ENCODE measurements around the gene GRB14. TPM values are rescaled to one million over a fixed set of nuclear protein-coding genes. Genes with fewer than 3 reads are reported as not detected.

GRB14 gene
- total RNA-seq, 1 donor from 2014 or later: 46.3 TPM

DNA sequence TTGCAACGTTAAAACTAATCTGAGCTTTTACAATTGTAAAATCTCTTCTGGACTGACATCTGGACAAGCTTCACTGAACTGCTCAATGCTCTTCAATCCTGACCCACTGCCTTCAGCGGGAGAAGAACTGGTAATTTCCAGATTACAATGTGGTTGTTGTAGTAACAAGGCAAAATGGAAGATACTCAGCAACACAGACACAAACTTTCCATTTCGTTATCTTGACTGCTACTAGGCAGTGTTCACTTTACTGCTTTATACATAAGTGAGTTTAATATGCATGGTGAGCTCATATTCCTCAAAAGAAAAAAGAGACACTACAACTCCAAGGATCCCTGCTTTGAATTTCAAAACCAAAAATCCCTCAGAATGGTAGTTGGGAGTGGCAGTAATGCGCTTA is 51.9 kb downstream of the GRB14 start:
- H3K4me3 Mint-ChIP-seq (ENCODE audit: low read depth): no peak overlapping the region
- peaks cover 35% of the 10 kb centered on the region for H3K4me1 Mint-ChIP-seq (ENCODE audit: low read depth)
- H3K27ac Mint-ChIP-seq: no peak overlapping the region
- no peaks in the 10 kb centered on the region for H3K36me3 Mint-ChIP-seq (ENCODE audit: insufficient read depth)
- no peaks in the 10 kb centered on the region for H3K9me3 Mint-ChIP-seq (ENCODE audit: low read depth)
- no peak for TF ChIP-seq CTCF (IDR thresholded peaks at IDR 0.05; ENCODE audit: unreplicated experiment)
- no peaks in the 10 kb centered on the region for H3K27me3 Mint-ChIP-seq
- DNase-seq (ENCODE audit: low spot score, unreplicated experiment): no peak

- Mint-ChIP-seq H3K9me3 (ENCODE audit: low read depth) (no peaks in the 10 kb centered on the region), H3K27ac (peak overlapping the region; percentile 72)
- no peak for TF ChIP-seq CTCF (IDR thresholded peaks at IDR 0.05; ENCODE audit: unreplicated experiment)
These were observed 53.0 kb downstream of the GRB14 start for GRCh38 chr2:164568317-164568716.

DNA sequence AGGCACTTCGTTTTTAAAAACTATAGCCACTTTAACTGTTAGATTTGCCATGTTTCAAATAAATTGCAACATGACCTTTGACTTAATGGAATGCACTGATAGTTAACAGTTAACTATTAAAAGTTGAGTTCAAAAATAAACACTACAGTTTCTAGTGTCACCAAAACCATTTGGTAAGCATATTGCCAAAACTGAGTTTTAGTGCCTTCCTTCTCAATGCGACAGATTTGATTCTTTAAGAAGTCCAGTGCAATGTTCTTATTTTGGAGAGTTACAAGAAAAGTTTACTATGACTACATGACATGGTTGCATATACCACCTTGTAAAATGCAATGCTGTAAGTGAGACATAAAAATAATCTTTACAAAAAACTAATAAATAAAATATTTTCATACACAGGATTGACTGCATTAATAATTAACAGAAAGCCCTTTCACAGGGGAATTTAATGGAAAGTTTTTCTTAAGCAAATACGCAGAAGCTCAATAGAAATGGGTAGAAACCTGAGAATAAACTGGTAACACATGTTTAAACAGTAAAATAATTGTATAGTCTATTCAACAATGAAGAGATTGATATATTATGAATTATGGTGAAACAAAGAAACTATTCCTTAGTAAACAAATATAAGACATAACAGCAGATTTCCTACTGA is 53.8 kb downstream of the GRB14 start:
- no peak overlapping the region for H3K4me3 Mint-ChIP-seq (ENCODE audit: low read depth)

More at GRCh38 chr2:164568317-164568716, 53.0 kb downstream of the GRB14 start:
- H3K27me3 Mint-ChIP-seq: no peaks in the 10 kb centered on the region
- H3K4me3 Mint-ChIP-seq (ENCODE audit: low read depth): no peak overlapping the region
- H3K36me3 Mint-ChIP-seq (ENCODE audit: insufficient read depth): no peaks in the 10 kb centered on the region
- DNase-seq (ENCODE audit: low spot score, unreplicated experiment): no peak
- peaks cover 35% of the 10 kb centered on the region for H3K4me1 Mint-ChIP-seq (ENCODE audit: low read depth)

DNA sequence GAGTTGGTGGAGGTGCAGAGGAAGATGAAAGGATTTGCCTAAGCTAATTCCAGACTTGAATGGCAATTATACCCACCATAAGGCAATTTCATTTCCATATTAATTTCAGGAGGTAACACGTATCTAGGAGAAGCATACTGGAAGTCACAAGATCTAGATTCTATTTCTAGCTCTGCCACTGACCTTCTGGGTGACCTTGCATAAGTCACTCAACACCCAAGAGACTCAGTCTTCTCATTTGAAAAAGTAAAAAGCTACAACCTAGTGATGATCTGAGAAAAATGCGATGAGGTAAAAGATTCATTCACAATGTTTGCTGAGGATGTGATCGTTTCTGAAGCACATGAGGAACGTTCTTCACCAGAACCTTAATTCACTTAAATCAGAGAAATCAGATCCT is 55.9 kb downstream of the GRB14 start:
- TF ChIP-seq CTCF (IDR thresholded peaks at IDR 0.05; ENCODE audit: unreplicated experiment): no peak
- Mint-ChIP-seq H3K9me3 (ENCODE audit: low read depth) (no peaks in the 10 kb centered on the region), H3K27me3 (no peaks in the 10 kb centered on the region), H3K27ac (no peak overlapping the region), H3K4me3 (ENCODE audit: low read depth) (no peak overlapping the region), H3K36me3 (ENCODE audit: insufficient read depth) (peaks cover 1% of the 10 kb centered on the region), H3K4me1 (ENCODE audit: low read depth) (peaks cover 27% of the 10 kb centered on the region)
- DNase-seq (ENCODE audit: low spot score, unreplicated experiment): no peak

More for the DNA sequence above, 53.8 kb downstream of the GRB14 start:
- H3K27me3 Mint-ChIP-seq: no peaks in the 10 kb centered on the region
- H3K4me1 Mint-ChIP-seq (ENCODE audit: low read depth): peaks cover 35% of the 10 kb centered on the region
- H3K9me3 Mint-ChIP-seq (ENCODE audit: low read depth): no peaks in the 10 kb centered on the region
- DNase-seq (ENCODE audit: low spot score, unreplicated experiment): no peak
- peaks cover 1% of the 10 kb centered on the region for H3K36me3 Mint-ChIP-seq (ENCODE audit: insufficient read depth)
- peak overlapping the region; percentile 72 for H3K27ac Mint-ChIP-seq
- no peak for TF ChIP-seq CTCF (IDR thresholded peaks at IDR 0.05; ENCODE audit: unreplicated experiment)

- peaks cover 3% of the 10 kb centered on the region for H3K36me3 Mint-ChIP-seq (ENCODE audit: insufficient read depth)
- no peak overlapping the region for H3K4me3 Mint-ChIP-seq (ENCODE audit: low read depth)
- H3K27me3 Mint-ChIP-seq: no peaks in the 10 kb centered on the region
- no peaks in the 10 kb centered on the region for H3K9me3 Mint-ChIP-seq (ENCODE audit: low read depth)
- H3K27ac Mint-ChIP-seq: no peak overlapping the region
- peaks cover 10% of the 10 kb centered on the region for H3K4me1 Mint-ChIP-seq (ENCODE audit: low read depth)
- no peak for TF ChIP-seq CTCF (IDR thresholded peaks at IDR 0.05; ENCODE audit: unreplicated experiment)
- DNase-seq (ENCODE audit: low spot score, unreplicated experiment): no peak
These were observed 58.6 kb downstream of the GRB14 start for GRCh38 chr2:164562666-164563065.

Measured in progenitor cell of endocrine pancreas (in vitro differentiated cells).